C4-2B (cell line): Measurements from ENCODE around the gene OAS1.

Source experiments
- CTCF ChIP-seq: fragments of 450-650 bp; conservative IDR thresholded peaks from 2 replicates; pipeline ENCODE4 v1.5.1; 2017; ENCODE audit warnings: mild to moderate bottlenecking
- ZFX ChIP-seq: fragments of 450-650 bp; IDR thresholded peaks from 2 replicates; pipeline ENCODE4 v1.6.1; 2017

- TF ChIP-seq CTCF: no peak
- TF ChIP-seq ZFX: no peak
Measured at GRCh38 chr12:112913038-112913688, 6.4 kb downstream of the OAS1 start.
